Trophoblast cell (in vitro differentiated cells and primary cell): ENCODE measurements around the gene CRIP1.

Experiments used
- DNase-seq, 2 donors: peaks; one replicate each; pipeline ENCODE4 v3.0.0-alpha.2; 2016
- H2AFZ ChIP-seq: 2 replicates; pipeline ENCODE4 v1.6.1; 2013; ENCODE audit warnings: low read length, moderate library complexity, mild to moderate bottlenecking; ENCODE audit not compliant: insufficient read depth, poor library complexity
- H2AK5ac ChIP-seq: 2 replicates; pipeline ENCODE4 v1.6.1; 2013; ENCODE audit warnings: mild to moderate bottlenecking, low read length
- H2BK120ac ChIP-seq: 2 replicates; pipeline ENCODE4 v1.6.1; 2013; ENCODE audit warnings: low read length, mild to moderate bottlenecking, moderate library complexity; ENCODE audit not compliant: insufficient read depth, poor library complexity
- H2BK12ac ChIP-seq: 2 replicates; pipeline ENCODE4 v1.6.1; 2013; ENCODE audit warnings: mild to moderate bottlenecking, low read length, moderate library complexity
- H2BK5ac ChIP-seq: 2 replicates; pipeline ENCODE4 v1.6.1; 2013; ENCODE audit warnings: low read length, low read depth, moderate library complexity, mild to moderate bottlenecking; ENCODE audit not compliant: poor library complexity
- H3K14ac ChIP-seq: 2 replicates; pipeline ENCODE4 v1.6.1; 2013; ENCODE audit warnings: mild to moderate bottlenecking, low read length
- H3K18ac ChIP-seq: 2 replicates; pipeline ENCODE4 v1.6.1; 2013; ENCODE audit warnings: mild to moderate bottlenecking, low read length
- H3K23ac ChIP-seq: 2 replicates; pipeline ENCODE4 v1.6.1; 2013; ENCODE audit warnings: low read length
- H3K27ac ChIP-seq: 2 replicates; pipeline ENCODE4 v1.5.1; 2013; ENCODE audit warnings: low read depth, mild to moderate bottlenecking, inconsistent platforms, low read length, moderate library complexity
- H3K27me3 ChIP-seq: 2 replicates; pipeline ENCODE4 v1.6.1; 2013; ENCODE audit warnings: inconsistent platforms, mild to moderate bottlenecking, low read length, moderate library complexity; ENCODE audit not compliant: insufficient read depth
- H3K36me3 ChIP-seq, 2 experiments: 1 replicate in 1 of 2; 2 replicates in 1 of 2; pipeline ENCODE4 v1.6.1; 2013; ENCODE audit warnings: low read length in 2 of 2, mild to moderate bottlenecking in 2 of 2, moderate library complexity in 1 of 2; ENCODE audit not compliant: insufficient read depth in 2 of 2, control insufficient read depth in 1 of 2
- H3K4ac ChIP-seq: 2 replicates; pipeline ENCODE4 v1.6.1; 2013; ENCODE audit warnings: low read depth, mild to moderate bottlenecking, low read length, moderate library complexity
- H3K4me1 ChIP-seq, 2 experiments: 1 replicate in 1 of 2; 2 replicates in 1 of 2; pipeline ENCODE4 v1.6.1; 2013; ENCODE audit warnings: low read length in 2 of 2, mild to moderate bottlenecking in 2 of 2, moderate library complexity in 1 of 2; ENCODE audit not compliant: insufficient read depth in 2 of 2, control insufficient read depth in 1 of 2
- H3K4me2 ChIP-seq: 2 replicates; pipeline ENCODE4 v1.6.1; 2013; ENCODE audit warnings: inconsistent platforms, mild to moderate bottlenecking, low read length, moderate library complexity
- H3K4me3 ChIP-seq: 2 replicates; pipeline ENCODE4 v1.5.1; 2013; ENCODE audit warnings: mild to moderate bottlenecking, low read depth, low read length, inconsistent platforms
- H3K79me1 ChIP-seq: one replicate; pipeline ENCODE4 v1.6.1; 2013; ENCODE audit warnings: low read length
- H3K79me2 ChIP-seq: 2 replicates; pipeline ENCODE4 v1.6.1; 2013; ENCODE audit warnings: low read length, mild to moderate bottlenecking; ENCODE audit not compliant: control insufficient read depth, insufficient read depth, poor library complexity
- H3K9ac ChIP-seq: 2 replicates; pipeline ENCODE4 v1.6.1; 2013; ENCODE audit warnings: mild to moderate bottlenecking, low read length
- H3K9me3 ChIP-seq: 2 replicates; pipeline ENCODE4 v1.6.1; 2013; ENCODE audit warnings: low read depth, mild to moderate bottlenecking, control low read depth, inconsistent platforms, low read length; ENCODE audit not compliant: insufficient read depth
- H4K12ac ChIP-seq: 2 replicates; pipeline ENCODE4 v1.6.1; 2013; ENCODE audit warnings: low read depth, mild to moderate bottlenecking, low read length, moderate library complexity
- H4K8ac ChIP-seq: 2 replicates; pipeline ENCODE4 v1.6.1; 2013; ENCODE audit warnings: low read depth, mild to moderate bottlenecking, low read length, moderate library complexity
- H4K91ac ChIP-seq: one replicate; pipeline ENCODE4 v1.6.1; 2013; ENCODE audit warnings: low read depth, mild to moderate bottlenecking, low read length, moderate library complexity
- WGBS: extraction: QIAGEN DNeasy Blood & Tissue Kit; methylation state at CpG from one replicate; pipeline ENCODE4 v1.1.7; 2013; ENCODE audit warnings: missing lambda C conversion rate; ENCODE audit not compliant: insufficient read length, insufficient coverage; ENCODE audit errors: extremely low coverage; 5-methylcytosine and 5-hydroxymethylcytosine counted together

CRIP1 gene

GRCh38 chr14:105455086-105455640 lies 31.5 kb upstream of the CRIP1 start:
- WGBS, result no CpG with 5 or more reads among the region's 22 CpGs
- no peak overlapping the region for H3K14ac ChIP-seq
- no peaks in the 10 kb centered on the region for H3K4me1 ChIP-seq
- no peaks in the 10 kb centered on the region for H3K27me3 ChIP-seq
- H3K9ac ChIP-seq, result no peak overlapping the region
- H3K4ac ChIP-seq, result no peak overlapping the region
- H3K79me1 ChIP-seq, result no peaks in the 10 kb centered on the region
- H3K9me3 ChIP-seq, result peaks cover 3% of the 10 kb centered on the region
- H3K36me3 ChIP-seq, result peaks cover 71 to 73% of the 10 kb centered on the region in 2 experiments
- peak overlapping the region; percentile 29 for H3K4me3 ChIP-seq
- H3K23ac ChIP-seq, result no peak overlapping the region
- no peak overlapping the region for H3K4me2 ChIP-seq
- H2BK12ac ChIP-seq, result no peak overlapping the region
- no peak overlapping the region for H3K27ac ChIP-seq
- H2BK5ac ChIP-seq, result no peak overlapping the region
- no peak overlapping the region for H4K91ac ChIP-seq
- DNase-seq, result no peak
- no peaks in the 10 kb centered on the region for H3K79me2 ChIP-seq
- H3K18ac ChIP-seq, result no peak overlapping the region
- H2AK5ac ChIP-seq, result no peak overlapping the region
- no peak overlapping the region for H2BK120ac ChIP-seq
- no peak overlapping the region for H4K12ac ChIP-seq
- no peak overlapping the region for H4K8ac ChIP-seq
- no peak overlapping the region for H2AFZ ChIP-seq

DNA sequence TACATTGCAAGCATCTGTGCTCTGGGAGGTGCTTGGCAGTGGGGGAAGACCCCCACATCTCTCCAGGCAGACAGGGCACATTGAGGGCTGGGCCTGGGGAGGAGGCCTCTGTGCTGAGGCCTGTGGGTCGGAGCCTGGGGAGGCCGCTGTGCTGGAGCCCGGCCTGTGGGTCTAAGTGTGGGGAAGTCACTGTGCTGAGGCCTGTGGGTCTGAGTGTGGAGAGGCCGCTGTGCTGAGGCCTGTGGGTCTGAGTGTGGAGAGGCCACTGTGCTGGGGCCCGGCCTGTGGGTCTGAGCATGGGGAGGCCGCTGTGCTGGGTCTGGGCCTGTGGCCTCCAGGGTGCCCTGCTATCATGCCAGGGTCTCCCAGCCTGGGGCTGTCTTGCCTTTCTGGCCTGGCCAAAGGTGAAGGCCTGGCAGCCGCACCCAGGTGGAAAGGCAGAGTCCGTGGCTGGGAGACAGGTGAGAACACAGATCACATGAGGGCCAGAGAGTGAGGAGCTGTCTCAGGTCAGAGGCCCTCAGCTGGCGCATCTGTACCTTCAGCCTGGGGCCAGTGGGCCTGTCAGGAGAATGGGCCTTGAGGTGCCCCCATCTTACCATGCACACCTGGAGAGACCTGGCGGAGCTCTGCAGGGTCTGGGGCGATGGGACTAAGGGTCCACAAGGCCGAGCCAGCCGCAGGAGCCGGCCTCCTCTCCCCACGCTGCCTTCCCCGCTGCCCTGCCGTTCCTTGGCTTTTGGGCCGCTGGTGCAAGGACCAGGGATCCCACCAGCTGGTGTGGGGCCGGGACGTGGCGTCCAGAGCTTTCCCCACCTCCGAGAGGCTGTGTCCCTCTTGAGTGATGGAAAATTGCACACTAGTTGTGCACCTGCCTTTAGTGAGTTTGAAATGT lies 30.7 kb upstream of the CRIP1 start:
- Histone ChIP-seq H3K27ac (no peak overlapping the region), H4K91ac (peak overlapping the region; percentile 2), H3K9ac (no peak overlapping the region), H2BK120ac (no peak overlapping the region), H3K79me2 (no peaks in the 10 kb centered on the region), H3K9me3 (peaks cover 2% of the 10 kb centered on the region), H3K4me3 (no peak overlapping the region), H3K23ac (no peak overlapping the region), H2BK12ac (no peak overlapping the region), H3K79me1 (no peaks in the 10 kb centered on the region), H3K18ac (no peak overlapping the region), H4K8ac (no peak overlapping the region), H2BK5ac (no peak overlapping the region), H4K12ac (no peak overlapping the region), H2AK5ac (no peak overlapping the region), H3K27me3 (no peaks in the 10 kb centered on the region), H2AFZ (no peak overlapping the region), H3K36me3 (peaks cover 71 to 73% of the 10 kb centered on the region in 2 experiments), H3K4me2 (no peak overlapping the region), H3K4me1 (no peaks in the 10 kb centered on the region), H3K14ac (no peak overlapping the region), H3K4ac (no peak overlapping the region)
- whole genome bisulfite sequencing, result no CpG with 5 or more reads among the region's 22 CpGs
- DNase-seq, result no peak

- Histone ChIP-seq H2BK5ac (no peak overlapping the region), H3K23ac (no peak overlapping the region), H3K27ac (no peak overlapping the region), H3K4me3 (no peak overlapping the region), H3K4me2 (no peak overlapping the region), H3K4ac (no peak overlapping the region), H2BK12ac (no peak overlapping the region), H2BK120ac (no peak overlapping the region), H3K27me3 (no peaks in the 10 kb centered on the region), H4K8ac (no peak overlapping the region), H2AFZ (no peak overlapping the region), H3K9ac (no peak overlapping the region), H3K14ac (no peak overlapping the region), H3K36me3 (peaks cover 75 to 76% of the 10 kb centered on the region in 2 experiments), H2AK5ac (no peak overlapping the region), H3K9me3 (no peaks in the 10 kb centered on the region), H4K12ac (no peak overlapping the region), H3K79me2 (no peaks in the 10 kb centered on the region), H3K18ac (no peak overlapping the region), H3K79me1 (no peaks in the 10 kb centered on the region), H4K91ac (no peak overlapping the region), H3K4me1 (no peaks in the 10 kb centered on the region)
- WGBS, result no CpG with 5 or more reads among the region's 22 CpGs
- peak in 1 of 2 donors; percentile 13 for DNase-seq
Observed at GRCh38 chr14:105456736-105457617, 29.7 kb upstream of the CRIP1 start.

DNA sequence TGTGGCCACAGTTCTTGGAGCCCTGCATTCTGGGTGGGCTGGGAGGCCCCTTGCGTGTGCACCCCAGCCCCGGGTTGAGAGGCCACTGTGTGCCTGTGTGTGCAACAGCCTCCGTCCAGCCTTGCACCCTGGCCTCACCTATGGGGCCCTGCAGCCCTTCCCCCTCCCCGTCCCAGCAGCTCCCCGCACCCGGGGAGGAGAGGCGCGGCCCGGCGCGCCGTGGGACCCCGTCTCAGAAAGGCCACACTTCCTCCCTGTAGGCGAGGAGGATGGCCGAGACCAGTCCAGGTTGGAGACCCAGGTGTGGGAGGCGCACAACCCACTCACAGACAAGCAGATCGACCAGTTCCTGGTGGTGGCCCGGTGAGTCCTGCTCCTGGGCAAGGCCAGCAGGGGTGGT lies 28.7 kb upstream of the CRIP1 start:
- Histone ChIP-seq H2AFZ (no peak overlapping the region), H3K79me1 (no peaks in the 10 kb centered on the region), H3K27me3 (no peaks in the 10 kb centered on the region), H3K9ac (no peak overlapping the region), H3K18ac (no peak overlapping the region), H3K4me2 (no peak overlapping the region), H3K36me3 (peaks cover 70 to 72% of the 10 kb centered on the region in 2 experiments), H3K79me2 (no peaks in the 10 kb centered on the region), H2AK5ac (no peak overlapping the region), H4K12ac (no peak overlapping the region), H3K4ac (no peak overlapping the region), H3K4me3 (no peak overlapping the region), H2BK5ac (no peak overlapping the region), H3K27ac (no peak overlapping the region), H2BK120ac (no peak overlapping the region), H3K14ac (no peak overlapping the region), H2BK12ac (no peak overlapping the region), H4K91ac (no peak overlapping the region), H3K4me1 (no peaks in the 10 kb centered on the region), H4K8ac (no peak overlapping the region), H3K23ac (no peak overlapping the region), H3K9me3 (no peaks in the 10 kb centered on the region)
- no CpG with 5 or more reads among the region's 18 CpGs for WGBS
- no peak for DNase-seq
